Liver (tissue), 3 donors: ENCODE results near the gene ADAM19.

Experiments used
- ATF3 ChIP-seq: IDR thresholded peaks from 2 replicates; pipeline ENCODE4 v1.6.1; 2016; ENCODE audit warnings: antibody characterized with exemption
- CTCF ChIP-seq: fragments of 150-350 bp; IDR thresholded peaks from 2 replicates; pipeline ENCODE4 v1.5.1; 2017; ENCODE audit warnings: improper control_type of control experiment, low read depth, low read length; ENCODE audit not compliant: missing input control
- EGR1 ChIP-seq, 2 donors: IDR thresholded peaks; 2 replicates each; pipeline ENCODE4 v1.6.1; 2016 to 2018; ENCODE audit warnings: antibody characterized with exemption in 2 of 2, low read depth in 2 of 2
- GABPA ChIP-seq, 2 donors: IDR thresholded peaks in 1 of 2; conservative IDR thresholded peaks in 1 of 2; 2 replicates each; pipeline ENCODE4 v1.6.1; 2016; ENCODE audit warnings: antibody characterized with exemption in 2 of 2, mild to moderate bottlenecking in 1 of 2, moderate library complexity in 1 of 2
- JUND ChIP-seq, 2 donors: IDR thresholded peaks; 2 replicates each; pipeline ENCODE4 v1.6.1; 2016; ENCODE audit warnings: antibody characterized with exemption in 2 of 2
- MAX ChIP-seq: IDR thresholded peaks from 2 replicates; pipeline ENCODE4 v1.6.1; 2016; ENCODE audit warnings: antibody characterized with exemption
- NR2F2 ChIP-seq: IDR thresholded peaks from 2 replicates; pipeline ENCODE4 v1.6.1; 2016; ENCODE audit warnings: antibody characterized with exemption
- REST ChIP-seq: IDR thresholded peaks from 2 replicates; pipeline ENCODE4 v1.6.1; 2016; ENCODE audit warnings: antibody characterized with exemption, mild to moderate bottlenecking
- RXRA ChIP-seq, 2 donors: IDR thresholded peaks; 2 replicates each; pipeline ENCODE4 v1.6.1; 2017 to 2018; ENCODE audit warnings: antibody characterized with exemption in 2 of 2, mild to moderate bottlenecking in 1 of 2
- SP1 ChIP-seq: IDR thresholded peaks from 2 replicates; pipeline ENCODE4 v1.6.1; 2018; ENCODE audit warnings: antibody characterized with exemption, mild to moderate bottlenecking
- TAF1 ChIP-seq: conservative IDR thresholded peaks from 2 replicates; pipeline ENCODE4 v1.6.1; 2016; ENCODE audit warnings: antibody characterized with exemption, mild to moderate bottlenecking
- YY1 ChIP-seq: IDR thresholded peaks from 2 replicates; pipeline ENCODE4 v1.6.1; 2016; ENCODE audit warnings: antibody characterized with exemption, mild to moderate bottlenecking
- ZBTB33 ChIP-seq: IDR thresholded peaks from 2 replicates; pipeline ENCODE4 v1.6.1; 2016; ENCODE audit warnings: antibody characterized with exemption
- donor health status: healthy.
- donor health status: healthy.

- TF ChIP-seq CTCF (no peak), SP1 (no peak), REST (no peak), MAX (no peak), RXRA (IDR thresholded peaks at IDR 0.05) (no peak), GABPA (IDR thresholded peaks at IDR 0.05 in 1 of 2, conservative IDR thresholded peaks at IDR 0.05 in 1 of 2) (no peak), ATF3 (no peak), YY1 (no peak), TAF1 (no peak), ZBTB33 (no peak), JUND (IDR thresholded peaks at IDR 0.05) (no peak), NR2F2 (no peak), EGR1 (IDR thresholded peaks at IDR 0.05; ENCODE audit: low read depth in 2 of 2) (no peak)
Measured at GRCh38 chr5:157469687-157470086, 105.9 kb downstream of the ADAM19 start.
